Stimulated activated CD8-positive, alpha-beta memory T cell treated with anti-CD3 and anti-CD28 coated beads, Interleukin-4, amount 100 ng/mL, for 4 hours (primary cell): ENCODE data around the gene BGN.

Experiments
- DNase-seq, 2 donors: peaks; one replicate each; pipeline ENCODE4 v3.0.0-alpha.2; 2020; ENCODE audit warnings: low read depth in 2 of 2, low spot score in 1 of 2

BGN gene

GRCh38 chrX:153460826-153461225 is 34.0 kb upstream of the BGN start:
- DNase-seq: no peak

- DNase-seq: no peak
Observed at GRCh38 chrX:153462291-153462690, 32.5 kb upstream of the BGN start.

GRCh38 chrX:153463031-153463430 is 31.7 kb upstream of the BGN start:
- no peak for DNase-seq

GRCh38 chrX:153463556-153463955 is 31.2 kb upstream of the BGN start:
- no peak for DNase-seq

GRCh38 chrX:153464116-153464515 is 30.7 kb upstream of the BGN start:
- DNase-seq: no peak

GRCh38 chrX:153465691-153466380 is 28.9 kb upstream of the BGN start:
- no peak for DNase-seq

GRCh38 chrX:153468008-153468580 is 26.7 kb upstream of the BGN start:
- no peak for DNase-seq

- peak in 1 of 2 donors; percentile 12 for DNase-seq
Observed at GRCh38 chrX:153469811-153470410, 24.9 kb upstream of the BGN start.

GRCh38 chrX:153470411-153471363 is 24.1 kb upstream of the BGN start, which contains the start of gene HAUS7:
Gene HAUS7, minus strand, starts transcription at chrX:153470576. Its CDS starts 19 bp downstream, at chrX:153470557.
- peak; percentile 66 to 73 for DNase-seq

- DNase-seq: no peak
Observed at GRCh38 chrX:153471663-153472280, 23.0 kb upstream of the BGN start.

- DNase-seq: no peak
Observed at GRCh38 chrX:153473126-153473525, 21.7 kb upstream of the BGN start.

GRCh38 chrX:153474266-153474665 is 20.5 kb upstream of the BGN start:
- DNase-seq: no peak

GRCh38 chrX:153474718-153475117 is 20.1 kb upstream of the BGN start:
- peak in 1 of 2 donors; percentile 34 for DNase-seq

GRCh38 chrX:153475271-153475670 is 19.5 kb upstream of the BGN start:
- no peak for DNase-seq

GRCh38 chrX:153475751-153476281 is 19.0 kb upstream of the BGN start:
- DNase-seq: no peak

- DNase-seq: no peak
Observed at GRCh38 chrX:153476666-153477363, 18.0 kb upstream of the BGN start.

GRCh38 chrX:153477364-153477857 is 17.4 kb upstream of the BGN start:
- DNase-seq: no peak

- DNase-seq: no peak
Observed at GRCh38 chrX:153477901-153478300, 16.9 kb upstream of the BGN start.

GRCh38 chrX:153478746-153479145 is 16.0 kb upstream of the BGN start:
- DNase-seq: no peak

- DNase-seq: no peak
Observed at GRCh38 chrX:153481043-153481442, 13.7 kb upstream of the BGN start.
